H1 (cell line): ENCODE measurements around the gene MAPK11. TPM values are rescaled to one million over a fixed set of nuclear protein-coding genes. Genes with fewer than 3 reads are reported as not detected.

Source experiments
- CTCF ChIA-PET: fragments of 300-600 bp; sonication (Branson Sonifier 250); formaldehyde crosslinking; loops from one replicate; lab custom pipeline; 2021; ENCODE audit not compliant: partially characterized antibody; lab: Charles Lee
- POLR2A ChIA-PET: fragments of 300-600 bp; sonication (Branson Sonifier 250); formaldehyde crosslinking; loops from one replicate; lab custom pipeline; 2021; ENCODE audit warnings: inconsistent platforms; ENCODE audit not compliant: partially characterized antibody; lab: Charles Lee
- DNase-seq, 2 experiments: peaks; one replicate each; pipeline versions ENCODE4 v3.0.0 to v3.0.0-alpha.2; 2010 to 2022; ENCODE audit warnings: low spot score in 2 of 2, low read depth in 1 of 2, mixed read lengths in 1 of 2
- FAIRE-seq: peaks from 2 replicates; lab custom pipeline; 2011; peaks lifted over from hg19 to GRCh38; lab: Jason Lieb, UNC
- H2AFZ ChIP-seq: 2 replicates; pipeline ENCODE4 v1.8.1; 2012; ENCODE audit warnings: low read length, inconsistent platforms
- H2AK5ac ChIP-seq: 2 replicates; pipeline ENCODE4 v1.6.1; 2013; ENCODE audit warnings: low read depth, low read length
- H2BK120ac ChIP-seq: replicated peaks from 2 replicates; pipeline ENCODE3; 2013; ENCODE audit warnings: low read depth, low read length, inconsistent platforms
- H2BK12ac ChIP-seq: 2 replicates; pipeline ENCODE4 v1.6.1; 2013; ENCODE audit warnings: low read depth, low read length
- H2BK15ac ChIP-seq: 2 replicates; pipeline ENCODE4 v1.6.1; 2013; ENCODE audit warnings: low read length
- H2BK20ac ChIP-seq: 2 replicates; pipeline ENCODE4 v1.6.1; 2013; ENCODE audit warnings: low read length
- H2BK5ac ChIP-seq: 2 replicates; pipeline ENCODE4 v1.6.1; 2013; ENCODE audit warnings: low read depth, low read length
- H3K14ac ChIP-seq: 2 replicates; pipeline ENCODE4 v1.6.1; 2013; ENCODE audit warnings: inconsistent platforms; ENCODE audit not compliant: insufficient read length
- H3K18ac ChIP-seq: 2 replicates; pipeline ENCODE4 v1.6.1; 2013; ENCODE audit warnings: low read length; ENCODE audit errors: extremely low read depth
- H3K23ac ChIP-seq: 2 replicates; pipeline ENCODE4 v1.6.1; 2013; ENCODE audit warnings: inconsistent platforms; ENCODE audit not compliant: insufficient read length
- H3K23me2 ChIP-seq: 2 replicates; pipeline ENCODE4 v1.6.1; 2013; ENCODE audit warnings: low read depth, low read length
- H3K27ac ChIP-seq: 2 replicates; pipeline ENCODE4 v1.6.1; 2011; ENCODE audit warnings: low read depth, low read length, inconsistent platforms
- H3K27me3 ChIP-seq, 4 experiments: replicated peaks in 1 of 4; 1 replicate in 1 of 4; 2 replicates in 3 of 4; pipeline versions ENCODE4 v1.6.1 to v1.8.1; 2011 to 2013; ENCODE audit warnings: low read length in 3 of 4, mild to moderate bottlenecking in 3 of 4, inconsistent platforms in 2 of 4, mixed read lengths in 2 of 4, moderate library complexity in 1 of 4; ENCODE audit not compliant: control insufficient read depth in 3 of 4, insufficient read depth in 3 of 4; ENCODE audit errors: extremely low read depth in 1 of 4
- H3K36me3 ChIP-seq, 4 experiments: 2 replicates each; pipeline versions ENCODE4 v1.6.1 to v1.8.1; 2011 to 2013; ENCODE audit warnings: mild to moderate bottlenecking in 4 of 4, low read length in 3 of 4, moderate library complexity in 2 of 4, control low read depth in 1 of 4, inconsistent platforms in 1 of 4; ENCODE audit not compliant: insufficient read depth in 4 of 4, control insufficient read depth in 2 of 4
- H3K4ac ChIP-seq: replicated peaks from 2 replicates; pipeline ENCODE3; 2013; ENCODE audit warnings: low read length, low read depth, mixed read lengths, inconsistent platforms; ENCODE audit not compliant: insufficient read length
- H3K4me1 ChIP-seq, 4 experiments: replicated peaks in 1 of 4; 1 replicate in 1 of 4; 2 replicates in 3 of 4; pipeline versions ENCODE4 v1.6.1 to v1.8.1; 2011 to 2013; ENCODE audit warnings: low read length in 3 of 4, inconsistent platforms in 2 of 4, mixed read lengths in 1 of 4; ENCODE audit not compliant: insufficient read depth in 4 of 4, control insufficient read depth in 3 of 4
- H3K4me2 ChIP-seq, 2 experiments: 2 replicates each; pipeline versions ENCODE4 v1.6.1 to v1.8.1; 2011 to 2013; ENCODE audit warnings: low read depth in 2 of 2, low read length in 2 of 2, control low read depth in 1 of 2, inconsistent platforms in 1 of 2, mild to moderate bottlenecking in 1 of 2; ENCODE audit not compliant: insufficient read depth in 1 of 2
- H3K4me3 ChIP-seq, 4 experiments: fragments of 200-600, 300-600 bp in 1 of 4; sonication (generic), shearing (Covaris generic), sonication (Bioruptor Twin) in 1 of 4; 2 replicates each; pipeline versions ENCODE4 v1.5.1 to v1.8.1; 2011 to 2016; ENCODE audit warnings: low read length in 4 of 4, low read depth in 3 of 4, control low read depth in 2 of 4, inconsistent platforms in 2 of 4, mild to moderate bottlenecking in 2 of 4, mixed read lengths in 1 of 4, moderate library complexity in 1 of 4; ENCODE audit not compliant: insufficient read depth in 2 of 4; ENCODE audit errors: extremely low read depth in 1 of 4
- H3K56ac ChIP-seq: replicated peaks from 2 replicates; pipeline ENCODE3; 2013; ENCODE audit warnings: low read depth, mild to moderate bottlenecking, mixed read lengths, low read length, inconsistent platforms; ENCODE audit not compliant: insufficient read length
- H3K79me1 ChIP-seq: 2 replicates; pipeline ENCODE4 v1.6.1; 2013; ENCODE audit warnings: low read depth, low read length, control low read depth
- H3K79me2 ChIP-seq, 2 experiments: 2 replicates each; pipeline versions ENCODE4 v1.6.1 to v1.8.1; 2012 to 2013; ENCODE audit warnings: low read length in 2 of 2, mild to moderate bottlenecking in 2 of 2, inconsistent platforms in 1 of 2; ENCODE audit not compliant: insufficient read depth in 2 of 2, control insufficient read depth in 1 of 2
- H3K9ac ChIP-seq, 4 experiments: replicated peaks in 1 of 4; 1 replicate in 1 of 4; 2 replicates in 3 of 4; pipeline versions ENCODE4 v1.6.1 to v1.8.1; 2011 to 2013; ENCODE audit warnings: low read depth in 3 of 4, low read length in 3 of 4, control low read depth in 2 of 4, mild to moderate bottlenecking in 2 of 4, moderate library complexity in 2 of 4, inconsistent platforms in 1 of 4; ENCODE audit errors: extremely low read depth in 1 of 4
- H3K9me3 ChIP-seq, 2 experiments: 2 replicates each; pipeline versions ENCODE4 v1.6.1 to v1.8.1; 2012 to 2013; ENCODE audit warnings: mild to moderate bottlenecking in 2 of 2, moderate library complexity in 2 of 2, control low read depth in 1 of 2, inconsistent platforms in 1 of 2, low read depth in 1 of 2, low read length in 1 of 2, mixed read lengths in 1 of 2; ENCODE audit not compliant: insufficient read depth in 2 of 2
- H4K20me1 ChIP-seq, 2 experiments: replicated peaks in 1 of 2; 2 replicates each; pipeline versions ENCODE3 to v1.8.1; 2011 to 2013; ENCODE audit warnings: inconsistent platforms in 2 of 2, low read length in 2 of 2, mild to moderate bottlenecking in 1 of 2; ENCODE audit not compliant: insufficient read depth in 2 of 2, control insufficient read depth in 1 of 2
- H4K5ac ChIP-seq: 2 replicates; pipeline ENCODE4 v1.6.1; 2013; ENCODE audit warnings: low read length, low read depth, mixed read lengths, inconsistent platforms; ENCODE audit not compliant: insufficient read length
- H4K8ac ChIP-seq: 2 replicates; pipeline ENCODE4 v1.8.0; 2013; ENCODE audit warnings: mild to moderate bottlenecking, moderate library complexity, low read length, inconsistent platforms; ENCODE audit not compliant: insufficient read depth; ENCODE audit errors: extremely low read depth
- H4K91ac ChIP-seq: replicated peaks from 2 replicates; pipeline ENCODE3; 2013; ENCODE audit warnings: low read length, mixed read lengths, inconsistent platforms; ENCODE audit not compliant: insufficient read length
- CTCF ChIP-seq, 3 experiments: IDR thresholded peaks; 1 replicate in 2 of 3; 2 replicates in 1 of 3; pipeline versions ENCODE4 v1.5.1 to v1.6.1; 2011; ENCODE audit warnings: low read length in 3 of 3, mild to moderate bottlenecking in 3 of 3, inconsistent platforms in 2 of 3, low read depth in 1 of 3, moderate library complexity in 1 of 3; ENCODE audit not compliant: insufficient read depth in 1 of 3; ENCODE audit errors: control extremely low read depth in 1 of 3
- JUN ChIP-seq: IDR thresholded peaks from 2 replicates; pipeline ENCODE4 v1.6.1; 2011; ENCODE audit warnings: low read depth, mild to moderate bottlenecking, improper control_type of control experiment, low read length
- TAF1 ChIP-seq: IDR thresholded peaks from 2 replicates; pipeline ENCODE4 v1.6.1; 2011; ENCODE audit warnings: mild to moderate bottlenecking, low read depth, low read length
- WGBS, 2 experiments: shearing (Covaris generic) in 1 of 2; methylation state at CpG; one replicate each; pipeline versions ENCODE4 v1.1.6 to v1.1.7; 2013 to 2015; ENCODE audit warnings: low lambda C conversion rate in 2 of 2, mixed read lengths in 2 of 2, inconsistent platforms in 1 of 2, low coverage in 1 of 2, missing lambda C conversion rate in 1 of 2; ENCODE audit not compliant: insufficient replicate concordance in 2 of 2, insufficient coverage in 1 of 2, insufficient read length in 1 of 2; ENCODE audit errors: extremely low coverage in 1 of 2, missing lambda C conversion rate in 1 of 2; 5-methylcytosine and 5-hydroxymethylcytosine counted together
- polyA plus RNA-seq, 7 experiments: library from polyadenylated mRNA; depleted of rRNA in 3 of 7; stranded (reverse) in 5 of 7; unstranded in 2 of 7; fragments of >200 nt in 5 of 7; fragments of 200-250 nt in 2 of 7; gene quantifications; 1 replicate in 5 of 7; 2 replicates in 1 of 7; 4 replicates in 1 of 7; pipeline versions ENCODE4 v1.2.1 to v1.2.3, GENCODE V29; 2011 to 2013; ENCODE audit warnings: missing spikeins in 2 of 7, mixed read lengths in 2 of 7
- total RNA-seq: library from RNA; stranded (reverse); fragmentation: NEBNext Ultra II Directional; extraction: Animal tissue kit (Norgen Biotek cat#: 25700); gene quantifications from 2 replicates; pipeline ENCODE4 v1.2.1, GENCODE V29; 2021

Gene MAPK11
- total and polyA plus RNA-seq, 2 of the 8 experiments (the other 6 are each of a cell fraction or from before 2014, with no cell fraction given), result 0.70 to 1.5 TPM

GRCh38 chr22:50303848-50304527 lies 33.8 kb upstream of the MAPK11 start:
- Histone ChIP-seq H2AFZ (no peak overlapping the region), H3K23ac (no peak overlapping the region), H4K91ac (peak overlapping the region; percentile 74), H3K14ac (no peak overlapping the region)
- no peak for FAIRE-seq
- TF ChIP-seq JUN, result no peak
- no peak for TF ChIP-seq TAF1
- TF ChIP-seq CTCF (IDR thresholded peaks at IDR 0.05; ENCODE audit: control extremely low read depth in 1 of 3, insufficient read depth in 1 of 3, low read depth in 1 of 3, low read length in 3 of 3), result peak in 1 of 3 experiments; percentile 5; a peak in 1 of 4 replicates
- TF ChIP-seq, all 59 proteins: peak for 1
- ChIA-PET POLR2A (interaction anchor here (0.7 to 2.4 kb wide), 2 partner anchors 9 to 13 kb away, joined by 3 to 15 read pairs; no protein-coding TSS in a partner anchor), CTCF (interaction anchor here (0.8 to 3.2 kb wide), 10 partner anchors 10 to 51 kb away, joined by 3 to 16 read pairs (median 6); no protein-coding TSS in a partner anchor)
- Histone ChIP-seq H2BK15ac (peak overlapping the region; percentile 46; the same call in 1 of the 2 replicates), H3K18ac (no peak overlapping the region), H2BK5ac (peak overlapping the region; percentile 9; the same call in 1 of the 2 replicates), H2BK20ac (no peak overlapping the region), H3K79me1 (peaks cover 4% of the 10 kb centered on the region), H2AK5ac (no peak overlapping the region), H3K27me3 (no peaks in the 10 kb centered on the region; a peak in 2 of 7 replicates), H3K4me2 (no peak overlapping the region), H3K4ac (no peak overlapping the region), H3K56ac (no peak overlapping the region), H4K20me1 (peaks cover 8 to 25% of the 10 kb centered on the region in 2 experiments), H3K9me3 (no peaks in the 10 kb centered on the region; a peak in 1 of 4 replicates), H4K8ac (no peak overlapping the region), H3K23me2 (peaks cover 11% of the 10 kb centered on the region; the same call in 1 of the 2 replicates), H3K9ac (no peak overlapping the region), H3K4me1 (peaks cover 3 to 42% (median 27%) of the 10 kb centered on the region in 4 experiments), H2BK12ac (no peak overlapping the region; the same call in 1 of the 2 replicates), H2BK120ac (no peak overlapping the region), H3K36me3 (no peaks in the 10 kb centered on the region), H3K27ac (no peak overlapping the region), H4K5ac (peak overlapping the region; percentile 21), H3K79me2 (peaks cover 0 to 9% of the 10 kb centered on the region in 2 experiments; a peak in 2 of 4 replicates), H3K4me3 (no peak overlapping the region)
- WGBS, 2 experiments, result 81% methylated on average over 11 of the region's 11 CpGs; no CpG with 5 or more reads in 1 of the 2 experiments
- DNase-seq, result peak in 1 of 2 experiments; percentile 73
